HL-60 (cell line): ENCODE data around the gene STRIP1.

Source experiments
- DNase-seq, 2 experiments: peaks; one replicate each; pipeline ENCODE4 v3.0.0-alpha.2; 2010 to 2020; ENCODE audit warnings: low read depth in 1 of 2, low spot score in 1 of 2
- H3K27ac ChIP-seq: fragments of 250-450 bp; sonication (Bioruptor Pico); replicated peaks from 2 replicates; pipeline ENCODE4 v1.5.1; 2020; ENCODE audit warnings: mild to moderate bottlenecking, moderate library complexity
- H3K27me3 ChIP-seq: fragments of 250-450 bp; sonication (Bioruptor Pico); 2 replicates; pipeline ENCODE4 v1.5.1; 2021; ENCODE audit warnings: mild to moderate bottlenecking, moderate library complexity; ENCODE audit not compliant: insufficient read depth, poor library complexity, severe bottlenecking
- H3K4me3 ChIP-seq: replicated peaks from 2 replicates; pipeline ENCODE4 v1.5.1; 2011; ENCODE audit warnings: mild to moderate bottlenecking, control low read depth, low read length; ENCODE audit not compliant: insufficient read depth
- GABPA ChIP-seq: IDR thresholded peaks from 2 replicates; pipeline ENCODE4 v1.6.1; 2012; ENCODE audit warnings: low read depth
- POLR2AphosphoS5 ChIP-seq: IDR thresholded peaks from 2 replicates; pipeline ENCODE4 v1.6.1; 2012; ENCODE audit warnings: low read depth
- SPI1 ChIP-seq: IDR thresholded peaks from 2 replicates; pipeline ENCODE4 v1.6.1; 2012; ENCODE audit warnings: low read depth, mild to moderate bottlenecking, borderline replicate concordance
- TF ChIP-seq, protein P1 (sequence below): IDR thresholded peaks from one replicate; pipeline ENCODE4 v1.5.1; 2011; ENCODE audit warnings: low read length, control low read depth, inconsistent platforms; ENCODE audit not compliant: insufficient read depth
- TF ChIP-seq, protein P2 (sequence below): IDR thresholded peaks from 2 replicates; pipeline ENCODE4 v1.6.1; 2012; ENCODE audit warnings: low read depth; ENCODE audit not compliant: insufficient replicate concordance

The STRIP1 gene

DNA sequence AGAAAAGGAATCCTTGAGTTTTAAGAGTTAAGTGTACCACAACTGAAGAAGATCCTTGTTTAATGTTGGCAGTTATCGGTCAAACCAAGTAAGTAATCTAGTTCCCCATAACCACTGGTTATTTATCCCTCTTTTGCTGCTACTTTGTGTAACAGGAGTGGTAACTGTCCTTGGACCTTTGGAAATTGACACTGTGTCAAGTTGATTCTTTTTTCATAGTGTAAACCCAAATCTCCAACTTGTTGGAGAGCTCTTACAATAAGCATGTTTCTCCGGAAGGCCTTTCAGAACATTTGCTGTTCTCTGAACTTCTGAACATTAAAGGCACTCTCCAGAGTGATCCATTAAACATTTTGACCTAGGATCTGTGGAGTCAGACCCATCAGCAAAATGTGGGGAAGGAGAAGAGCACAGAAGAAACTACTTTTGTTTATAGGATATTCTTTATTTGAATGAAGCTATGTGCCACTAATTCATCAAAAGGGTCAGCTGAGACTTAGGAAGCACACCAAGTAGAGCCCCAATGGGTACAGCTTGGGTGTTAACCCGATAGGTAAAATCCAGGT, 46.0 kb upstream of the STRIP1 start:
- TF ChIP-seq SPI1 (no peak), POLR2AphosphoS5 (no peak)
- TF ChIP-seq, protein P1, sequence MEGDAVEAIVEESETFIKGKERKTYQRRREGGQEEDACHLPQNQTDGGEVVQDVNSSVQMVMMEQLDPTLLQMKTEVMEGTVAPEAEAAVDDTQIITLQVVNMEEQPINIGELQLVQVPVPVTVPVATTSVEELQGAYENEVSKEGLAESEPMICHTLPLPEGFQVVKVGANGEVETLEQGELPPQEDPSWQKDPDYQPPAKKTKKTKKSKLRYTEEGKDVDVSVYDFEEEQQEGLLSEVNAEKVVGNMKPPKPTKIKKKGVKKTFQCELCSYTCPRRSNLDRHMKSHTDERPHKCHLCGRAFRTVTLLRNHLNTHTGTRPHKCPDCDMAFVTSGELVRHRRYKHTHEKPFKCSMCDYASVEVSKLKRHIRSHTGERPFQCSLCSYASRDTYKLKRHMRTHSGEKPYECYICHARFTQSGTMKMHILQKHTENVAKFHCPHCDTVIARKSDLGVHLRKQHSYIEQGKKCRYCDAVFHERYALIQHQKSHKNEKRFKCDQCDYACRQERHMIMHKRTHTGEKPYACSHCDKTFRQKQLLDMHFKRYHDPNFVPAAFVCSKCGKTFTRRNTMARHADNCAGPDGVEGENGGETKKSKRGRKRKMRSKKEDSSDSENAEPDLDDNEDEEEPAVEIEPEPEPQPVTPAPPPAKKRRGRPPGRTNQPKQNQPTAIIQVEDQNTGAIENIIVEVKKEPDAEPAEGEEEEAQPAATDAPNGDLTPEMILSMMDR = no peak
- TF ChIP-seq, protein P2, sequence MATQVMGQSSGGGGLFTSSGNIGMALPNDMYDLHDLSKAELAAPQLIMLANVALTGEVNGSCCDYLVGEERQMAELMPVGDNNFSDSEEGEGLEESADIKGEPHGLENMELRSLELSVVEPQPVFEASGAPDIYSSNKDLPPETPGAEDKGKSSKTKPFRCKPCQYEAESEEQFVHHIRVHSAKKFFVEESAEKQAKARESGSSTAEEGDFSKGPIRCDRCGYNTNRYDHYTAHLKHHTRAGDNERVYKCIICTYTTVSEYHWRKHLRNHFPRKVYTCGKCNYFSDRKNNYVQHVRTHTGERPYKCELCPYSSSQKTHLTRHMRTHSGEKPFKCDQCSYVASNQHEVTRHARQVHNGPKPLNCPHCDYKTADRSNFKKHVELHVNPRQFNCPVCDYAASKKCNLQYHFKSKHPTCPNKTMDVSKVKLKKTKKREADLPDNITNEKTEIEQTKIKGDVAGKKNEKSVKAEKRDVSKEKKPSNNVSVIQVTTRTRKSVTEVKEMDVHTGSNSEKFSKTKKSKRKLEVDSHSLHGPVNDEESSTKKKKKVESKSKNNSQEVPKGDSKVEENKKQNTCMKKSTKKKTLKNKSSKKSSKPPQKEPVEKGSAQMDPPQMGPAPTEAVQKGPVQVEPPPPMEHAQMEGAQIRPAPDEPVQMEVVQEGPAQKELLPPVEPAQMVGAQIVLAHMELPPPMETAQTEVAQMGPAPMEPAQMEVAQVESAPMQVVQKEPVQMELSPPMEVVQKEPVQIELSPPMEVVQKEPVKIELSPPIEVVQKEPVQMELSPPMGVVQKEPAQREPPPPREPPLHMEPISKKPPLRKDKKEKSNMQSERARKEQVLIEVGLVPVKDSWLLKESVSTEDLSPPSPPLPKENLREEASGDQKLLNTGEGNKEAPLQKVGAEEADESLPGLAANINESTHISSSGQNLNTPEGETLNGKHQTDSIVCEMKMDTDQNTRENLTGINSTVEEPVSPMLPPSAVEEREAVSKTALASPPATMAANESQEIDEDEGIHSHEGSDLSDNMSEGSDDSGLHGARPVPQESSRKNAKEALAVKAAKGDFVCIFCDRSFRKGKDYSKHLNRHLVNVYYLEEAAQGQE = no peak
- H3K4me3 ChIP-seq = no peak overlapping the region
- H3K27me3 ChIP-seq = no peaks in the 10 kb centered on the region
- H3K27ac ChIP-seq = no peak overlapping the region
- DNase-seq = no peak

DNA sequence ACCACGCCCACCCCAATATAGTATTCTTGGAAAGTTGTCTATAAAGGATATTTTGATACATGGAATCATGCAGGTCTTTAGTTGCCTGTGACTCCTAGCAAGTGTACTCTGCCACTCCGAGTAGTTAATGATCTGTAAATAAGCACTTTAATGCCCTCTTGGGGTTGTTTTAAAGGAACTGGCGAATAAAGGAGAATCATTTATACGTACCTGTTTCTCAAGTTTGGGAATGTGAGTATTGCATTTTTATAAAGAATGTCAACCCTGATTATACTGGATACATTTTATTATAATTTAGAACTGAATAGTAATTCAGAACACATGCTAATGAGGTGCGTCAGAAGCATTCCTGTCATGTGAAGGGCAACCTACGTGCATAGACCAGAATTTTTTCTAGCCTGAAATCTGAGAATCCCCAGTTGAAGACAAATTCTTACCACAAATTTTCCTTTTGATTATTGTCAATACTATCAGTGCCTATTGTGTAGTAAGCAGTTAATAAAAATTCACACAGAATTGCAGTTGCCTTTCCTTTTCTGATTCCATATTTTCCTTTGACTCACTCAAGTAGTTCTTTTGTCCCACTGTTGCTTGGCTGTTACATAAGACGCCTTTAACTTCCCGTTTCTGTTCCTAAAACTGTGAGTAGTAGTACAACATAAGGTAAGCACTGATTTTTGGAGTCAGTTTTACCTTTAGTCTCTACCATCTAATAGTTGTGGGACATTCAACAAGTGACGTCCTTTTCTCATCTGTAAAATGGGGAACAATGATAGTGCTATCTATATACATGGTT, 44.7 kb upstream of the STRIP1 start:
- Histone ChIP-seq H3K27ac (no peak overlapping the region), H3K4me3 (no peak overlapping the region), H3K27me3 (no peaks in the 10 kb centered on the region)
- TF ChIP-seq GABPA (no peak), SPI1 (no peak), POLR2AphosphoS5 (no peak)
- TF ChIP-seq, protein P2 = no peak
- TF ChIP-seq, protein P1 = no peak
- peak in 1 of 2 experiments; percentile 39 for DNase-seq

DNA sequence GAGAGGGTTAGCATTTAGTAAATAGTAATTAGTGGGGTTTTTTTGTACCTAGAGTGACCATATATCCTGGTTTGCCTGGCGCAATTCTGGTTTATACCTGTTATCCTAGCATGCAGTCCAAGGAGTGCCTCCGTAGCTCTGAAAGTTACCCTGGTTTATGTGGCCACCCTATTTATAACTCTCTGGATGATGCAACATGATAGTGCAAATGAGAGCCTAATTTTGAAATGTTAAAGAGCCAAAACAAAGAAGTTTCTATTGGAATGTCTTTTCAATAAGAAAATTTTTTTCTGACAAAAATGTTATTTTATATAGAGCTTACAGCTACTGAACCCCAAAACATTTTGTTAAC, 44.1 kb upstream of the STRIP1 start:
- no peaks in the 10 kb centered on the region for H3K27me3 ChIP-seq
- H3K27ac ChIP-seq = no peak overlapping the region
- no peak for DNase-seq
- H3K4me3 ChIP-seq = no peak overlapping the region
- TF ChIP-seq POLR2AphosphoS5 = no peak
- no peak for TF ChIP-seq SPI1

DNA sequence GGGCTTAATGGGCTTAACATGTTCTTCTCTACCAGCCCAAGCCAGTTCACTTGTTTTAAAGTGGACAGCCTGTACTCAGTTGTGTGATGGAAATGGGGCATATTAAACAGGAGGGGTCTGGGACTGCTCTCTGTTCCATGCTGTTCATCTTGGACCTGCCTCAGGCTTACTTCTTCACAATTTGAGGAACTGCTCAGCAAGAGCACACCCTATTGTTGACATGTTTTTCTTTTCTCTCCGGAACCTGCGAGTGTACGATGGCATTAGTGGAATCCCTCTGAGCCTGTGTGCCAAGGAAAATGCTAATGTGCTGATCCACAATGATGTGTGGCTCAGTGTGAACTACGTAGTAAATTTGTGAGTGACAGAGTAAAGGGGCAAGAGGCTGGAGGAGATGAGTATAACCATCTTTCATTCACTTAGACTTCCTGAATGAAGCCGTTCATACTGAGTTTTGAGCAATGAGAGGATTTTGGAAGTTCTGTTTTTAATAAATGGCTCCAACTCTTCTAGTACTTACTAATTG, 43.0 kb upstream of the STRIP1 start:
- TF ChIP-seq GABPA (no peak), POLR2AphosphoS5 (no peak), SPI1 (peak; percentile 5; the same call in 1 of the 2 replicates)
- H3K4me3 ChIP-seq = no peak overlapping the region
- no peak overlapping the region for H3K27ac ChIP-seq
- DNase-seq = no peak
- H3K27me3 ChIP-seq = no peaks in the 10 kb centered on the region
